HG03378 (cell line): ENCODE results near the gene TMPRSS12.
"Not testable (repeated sequence)": the region's sequence is repeated elsewhere in the genome, so short reads cannot be mapped to it uniquely, and the experiment has no call there.

Source experiments
- ATAC-seq: cut with Tn5 transposase; IDR thresholded peaks from one replicate; pipeline ENCODE4 v1.9.1; 2021; ENCODE audit warnings: mild to moderate bottlenecking, moderate library complexity; ENCODE audit not compliant: unreplicated experiment

The TMPRSS12 gene

GRCh38 chr12:50855679-50856078 lies 13.0 kb downstream of the TMPRSS12 start:
- not testable (repeated sequence) for ATAC-seq

GRCh38 chr12:50859621-50860310 lies 17.0 kb downstream of the TMPRSS12 start:
- ATAC-seq, result no peak

GRCh38 chr12:50862316-50862715 lies 19.6 kb downstream of the TMPRSS12 start:
- no peak for ATAC-seq

GRCh38 chr12:50865266-50865665 lies 22.5 kb downstream of the TMPRSS12 start:
- ATAC-seq, result no peak

- not testable (repeated sequence) for ATAC-seq
Measured at GRCh38 chr12:50868881-50869280, 26.2 kb downstream of the TMPRSS12 start.

- ATAC-seq, result no peak
Measured at GRCh38 chr12:50882563-50882962, 39.8 kb downstream of the TMPRSS12 start.

GRCh38 chr12:50887191-50887590 lies 44.5 kb downstream of the TMPRSS12 start:
- no peak for ATAC-seq

- no peak for ATAC-seq
Measured at GRCh38 chr12:50888666-50889065, 45.9 kb downstream of the TMPRSS12 start.

- ATAC-seq, result no peak
Measured at GRCh38 chr12:50894241-50894640, 51.5 kb downstream of the TMPRSS12 start.

- ATAC-seq, result no peak
Measured at GRCh38 chr12:50901685-50902113, 59.0 kb downstream of the TMPRSS12 start.

GRCh38 chr12:50908479-50908878 lies 65.8 kb downstream of the TMPRSS12 start:
- ATAC-seq, result not testable (repeated sequence)

GRCh38 chr12:50912361-50912760 lies 69.6 kb downstream of the TMPRSS12 start:
- not testable (repeated sequence) for ATAC-seq

- ATAC-seq, result no peak
Measured at GRCh38 chr12:50913224-50913623, 70.5 kb downstream of the TMPRSS12 start.

- no peak for ATAC-seq
Measured at GRCh38 chr12:50914872-50915484, 72.3 kb downstream of the TMPRSS12 start.

- ATAC-seq, result no peak
Measured at GRCh38 chr12:50916292-50916691, 73.6 kb downstream of the TMPRSS12 start.

- ATAC-seq, result no peak
Measured at GRCh38 chr12:50918584-50919316, 76.0 kb downstream of the TMPRSS12 start.

GRCh38 chr12:50922820-50923219 lies 80.1 kb downstream of the TMPRSS12 start:
- no peak for ATAC-seq

GRCh38 chr12:50923361-50924130 lies 80.8 kb downstream of the TMPRSS12 start:
- no peak for ATAC-seq

- no peak for ATAC-seq
Measured at GRCh38 chr12:50924131-50924438, 81.4 kb downstream of the TMPRSS12 start.

GRCh38 chr12:50924439-50925341 lies 82.0 kb downstream of the TMPRSS12 start:
- ATAC-seq, result peak; percentile 91
